Right renal cortex interstitium (tissue), 3 donors: ENCODE measurements around the gene P4HA2. TPM values are rescaled to one million over a fixed set of nuclear protein-coding genes. Genes with fewer than 3 reads are reported as not detected.

Source experiments
- DNase-seq, 3 donors: peaks; one replicate each; pipeline ENCODE4 v3.0.0-alpha.2; 2013; ENCODE audit warnings: low read depth in 3 of 3, low spot score in 2 of 3
- polyA plus RNA-seq, 3 donors: library from polyadenylated mRNA; unstranded; fragments of 120-200 nt; gene quantifications; one replicate each; pipeline ENCODE4 v1.2.1, GENCODE V29; 2013; ENCODE audit not compliant: insufficient read length in 3 of 3

Gene P4HA2
- polyA plus RNA-seq, 3 donors: 31.0 to 37.2 (median 33.1) TPM

DNA sequence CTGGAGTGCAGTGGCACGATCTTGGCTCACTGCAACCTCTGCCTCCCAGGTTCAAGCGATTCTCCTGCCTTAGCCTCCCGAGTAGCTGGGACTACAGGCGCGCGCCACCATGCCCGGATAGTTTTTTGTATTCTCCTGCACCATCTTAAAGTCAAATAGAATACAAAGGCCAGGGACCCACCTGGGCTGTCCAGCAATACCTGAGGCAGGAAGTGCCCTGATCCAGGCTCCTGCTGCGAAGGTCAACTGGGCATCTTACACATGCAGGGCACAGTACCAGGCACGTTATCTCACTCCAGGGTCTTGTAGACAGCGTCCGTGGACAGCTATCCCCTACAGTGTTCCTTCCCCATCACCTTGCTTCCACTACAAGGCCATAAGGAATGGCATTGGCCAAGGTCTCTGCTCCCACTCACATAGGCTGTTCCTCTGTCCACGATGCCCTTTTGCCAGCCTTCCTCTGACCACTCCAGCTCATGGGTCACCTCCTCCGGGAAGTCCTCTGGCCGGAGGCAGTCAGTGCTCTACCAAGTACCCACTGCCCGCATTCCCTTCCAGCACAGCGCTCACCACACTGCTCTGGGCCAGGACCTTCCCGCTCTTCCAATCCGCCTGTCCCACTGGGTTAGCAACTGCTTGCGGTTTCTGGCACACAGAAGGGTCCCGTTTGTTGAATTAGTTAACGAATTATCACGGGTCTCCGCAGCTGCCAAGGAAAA lies 978 bp downstream of the P4HA2 start:
- no peak for DNase-seq

DNA sequence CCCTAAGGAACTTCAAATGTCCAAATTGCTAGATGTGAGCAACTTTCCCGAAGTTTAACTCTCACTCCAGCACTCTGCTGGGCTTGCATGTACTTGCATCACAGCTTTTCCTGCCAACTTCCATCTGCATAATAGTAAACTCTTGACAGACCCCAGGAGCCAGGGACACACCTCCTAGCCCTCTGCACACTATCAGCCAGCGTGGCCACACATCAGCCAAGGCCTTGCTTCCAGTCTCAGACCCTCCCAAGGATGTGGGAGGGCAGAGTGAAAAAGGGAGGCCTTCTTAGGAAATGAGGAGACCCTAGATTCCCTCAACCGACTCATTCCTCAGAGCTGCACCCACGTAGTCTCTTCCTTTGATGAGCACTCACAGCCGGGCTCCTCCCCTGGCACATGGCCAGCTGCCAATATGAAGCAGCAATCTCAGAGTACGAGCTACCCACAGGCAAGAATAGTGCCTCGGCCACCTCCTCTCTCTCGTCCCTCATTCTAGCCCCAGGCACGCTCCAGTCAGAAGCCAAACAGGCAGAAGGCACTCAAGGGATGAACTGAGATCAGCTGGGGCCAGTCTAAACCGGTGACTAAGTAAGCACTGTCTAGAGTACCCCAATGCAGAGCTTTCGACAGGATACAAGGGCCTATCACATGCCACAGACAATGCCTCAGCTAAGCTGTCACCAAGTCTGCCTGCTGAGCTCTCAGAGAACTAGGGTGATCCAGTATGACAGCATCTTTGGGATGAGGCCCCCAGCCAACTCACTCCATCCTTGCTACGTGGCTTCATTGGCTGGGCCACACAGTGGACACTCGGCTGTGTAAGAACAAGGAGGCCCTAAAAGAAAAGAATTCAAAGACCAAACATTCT lies 2.3 kb downstream of the P4HA2 start:
- DNase-seq: no peak

DNA sequence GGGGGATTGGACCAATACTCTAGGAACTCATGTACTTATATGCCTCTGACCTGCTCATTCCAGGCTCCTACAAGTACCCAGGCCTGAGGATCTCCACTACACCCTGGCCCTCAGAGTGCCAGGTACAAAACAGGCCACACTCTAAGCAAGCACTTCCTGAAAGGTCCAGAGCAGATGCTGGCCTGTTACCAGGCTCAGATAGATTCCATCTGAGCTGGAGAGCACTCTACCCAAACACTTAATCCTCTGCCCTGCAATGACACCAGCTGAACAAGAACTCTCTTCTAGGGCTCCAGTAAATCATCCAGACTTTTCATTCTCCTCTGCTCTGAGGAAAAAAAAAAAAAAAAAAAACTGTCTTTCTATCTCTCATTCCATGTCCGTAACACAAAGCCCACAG lies 2.9 kb downstream of the P4HA2 start:
- no peak for DNase-seq

DNA sequence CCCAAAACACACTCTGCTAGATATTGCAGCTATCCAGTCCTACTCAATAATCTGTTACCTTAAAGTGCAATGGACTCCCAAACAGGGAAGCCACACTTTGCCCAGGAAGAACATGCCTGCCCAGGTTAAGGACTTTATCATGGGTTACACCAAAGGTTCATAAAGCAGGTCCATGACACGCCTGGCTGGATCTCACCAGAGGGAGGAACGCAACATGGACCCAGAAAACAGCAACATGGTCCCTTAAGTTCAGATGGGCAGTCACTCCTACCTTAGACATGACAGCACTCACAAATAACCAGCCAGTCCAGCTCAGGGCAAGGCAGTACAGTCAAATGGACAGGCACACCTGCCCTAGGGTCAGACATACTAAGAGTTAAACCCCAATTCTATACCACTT lies 3.8 kb downstream of the P4HA2 start:
- no peak for DNase-seq

DNA sequence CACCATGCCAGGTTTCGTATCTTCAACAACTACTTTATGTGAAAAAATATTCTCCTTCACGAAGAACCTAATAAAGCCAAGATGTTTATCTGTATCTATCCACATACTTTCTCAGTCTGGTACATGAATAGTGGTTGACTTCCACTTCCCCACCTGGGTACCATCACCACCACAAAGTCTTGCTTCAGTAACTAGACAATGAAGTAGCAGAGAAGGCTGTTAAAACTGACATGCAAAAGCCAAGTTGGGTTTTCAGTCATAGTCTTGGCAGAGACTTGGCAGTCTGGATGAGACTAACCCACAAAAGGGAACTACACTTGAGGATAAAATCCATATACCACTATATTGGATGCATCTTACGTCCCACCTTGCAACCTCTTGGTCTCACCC lies 5.0 kb downstream of the P4HA2 start:
- no peak for DNase-seq

DNA sequence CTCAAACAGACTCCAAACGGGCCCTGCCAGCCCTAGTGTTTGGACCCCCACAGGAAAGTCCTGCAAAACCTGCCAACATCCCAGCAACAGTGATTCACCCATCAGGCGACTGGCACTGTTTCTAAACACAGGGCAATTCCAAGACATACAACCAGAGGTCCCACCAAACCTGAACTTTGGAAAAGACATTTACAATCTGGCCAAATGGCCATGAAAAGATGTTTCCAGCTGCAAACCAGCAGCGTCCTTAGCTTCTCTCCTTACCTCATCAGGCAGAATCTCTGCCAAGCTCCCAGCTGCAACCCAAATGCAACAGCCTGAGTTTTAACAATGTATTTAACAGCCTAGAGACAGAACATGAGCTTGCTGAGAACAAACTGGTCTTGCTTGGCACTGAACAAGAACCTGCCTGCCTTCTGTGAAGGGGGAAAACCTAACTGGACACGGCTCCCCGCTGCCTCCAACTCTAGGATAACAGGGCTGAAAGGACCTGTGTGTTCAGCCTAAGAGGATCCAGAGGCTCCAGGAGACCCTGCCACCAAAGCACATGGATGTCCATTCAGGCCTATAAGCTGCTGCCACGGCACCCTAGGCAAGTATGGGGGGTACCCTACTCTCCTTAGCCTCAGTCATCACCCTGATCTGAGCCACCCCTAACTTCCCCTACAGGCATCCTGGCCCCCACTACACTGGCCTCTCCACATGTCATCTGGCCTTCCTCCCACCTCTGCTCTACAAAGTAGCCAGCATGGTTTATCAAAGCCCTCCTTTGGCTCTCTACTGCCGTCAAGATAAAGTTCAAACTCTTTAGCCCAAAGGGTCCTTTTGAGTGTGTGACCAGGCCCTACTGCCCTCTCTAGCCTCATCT lies 5.6 kb downstream of the P4HA2 start:
- no peak for DNase-seq

DNA sequence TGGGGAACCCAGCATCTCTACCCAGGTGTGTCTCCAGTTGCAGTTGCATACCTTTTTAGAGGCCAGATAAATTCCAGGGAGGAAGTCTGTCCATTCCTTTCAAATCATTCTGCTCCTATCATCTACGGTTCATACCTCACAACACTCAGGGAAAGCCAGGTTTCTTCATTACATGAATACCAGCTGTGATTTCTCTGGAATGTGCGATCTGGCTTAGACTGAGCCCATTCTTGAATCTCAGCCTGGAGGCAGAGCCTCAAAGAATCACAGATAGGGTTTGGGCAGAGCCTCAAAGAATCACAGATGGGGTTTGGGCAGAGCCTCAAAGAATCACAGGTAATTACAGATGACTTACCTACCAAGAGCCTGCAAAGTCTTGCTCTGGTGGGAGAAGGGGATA lies 7.2 kb downstream of the P4HA2 start:
- DNase-seq: no peak

DNA sequence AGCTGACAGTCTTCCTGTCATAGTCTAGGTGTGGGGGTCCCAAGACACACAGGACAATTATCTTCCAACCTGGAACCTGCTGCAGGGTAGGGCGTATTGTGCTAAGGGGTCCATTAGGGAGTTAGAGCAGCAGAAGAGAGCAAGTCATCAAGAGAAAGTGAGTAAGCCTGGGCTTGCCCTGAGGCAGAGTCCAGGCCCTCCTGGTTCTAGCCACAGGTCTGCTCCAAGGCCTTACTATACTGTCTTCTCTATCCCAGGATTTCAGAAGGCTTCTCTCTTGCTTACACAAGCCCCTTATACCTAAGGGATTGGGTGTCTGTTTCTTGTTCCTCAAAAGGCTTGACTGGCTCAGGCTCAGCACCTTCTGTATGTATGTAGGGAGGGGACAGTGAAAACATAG lies 7.7 kb downstream of the P4HA2 start:
- no peak for DNase-seq

DNA sequence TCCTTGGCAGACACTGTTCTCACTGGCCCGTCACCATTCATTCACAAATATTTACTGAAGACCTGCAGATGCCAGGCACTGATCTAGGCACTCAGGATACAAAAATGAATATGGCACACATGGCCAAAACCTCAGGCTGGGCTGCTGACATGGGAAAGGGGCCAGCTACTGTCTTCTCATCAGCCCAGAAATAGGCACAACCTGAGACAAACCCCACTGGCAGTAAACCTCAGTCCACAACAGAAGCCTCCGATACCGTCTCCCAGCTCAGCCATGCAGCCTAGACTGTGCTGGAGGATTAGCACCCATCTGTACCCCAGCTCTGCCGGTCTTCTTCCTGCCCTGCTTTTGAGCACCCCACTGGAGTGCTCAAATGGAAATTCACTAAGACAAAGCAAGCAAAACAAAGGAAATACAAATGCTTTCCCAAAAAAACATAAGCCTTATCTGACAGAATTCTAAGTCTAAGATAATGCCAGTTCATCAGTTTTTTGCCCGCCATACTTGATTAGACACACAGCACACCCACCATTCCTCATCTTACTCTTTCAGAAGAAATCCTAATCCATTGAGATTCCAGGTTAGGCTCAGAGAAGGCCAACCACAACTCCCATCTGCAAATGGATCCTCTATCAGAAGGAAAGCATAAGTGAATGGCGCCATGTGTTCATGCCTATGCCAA lies 8.2 kb downstream of the P4HA2 start:
- DNase-seq: no peak

DNA sequence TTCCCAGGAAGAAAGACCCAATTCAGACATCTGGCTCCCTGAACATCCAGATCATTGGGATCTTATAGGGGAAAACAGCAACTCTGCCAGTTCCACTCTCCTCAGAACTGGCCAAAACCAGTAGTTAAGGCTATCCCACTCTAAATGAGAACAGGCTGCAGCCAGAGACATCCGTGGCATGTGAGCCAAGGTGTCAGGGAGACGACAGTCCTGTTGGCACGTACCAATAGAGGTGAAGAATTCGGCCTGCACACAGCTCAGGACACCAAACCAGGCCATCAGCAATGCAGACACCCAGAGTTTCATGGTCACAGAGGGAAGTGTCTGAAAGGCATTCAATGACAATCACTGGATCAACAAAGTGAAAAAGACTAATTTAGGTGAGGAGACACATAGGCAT lies 9.3 kb downstream of the P4HA2 start:
- no peak for DNase-seq

DNA sequence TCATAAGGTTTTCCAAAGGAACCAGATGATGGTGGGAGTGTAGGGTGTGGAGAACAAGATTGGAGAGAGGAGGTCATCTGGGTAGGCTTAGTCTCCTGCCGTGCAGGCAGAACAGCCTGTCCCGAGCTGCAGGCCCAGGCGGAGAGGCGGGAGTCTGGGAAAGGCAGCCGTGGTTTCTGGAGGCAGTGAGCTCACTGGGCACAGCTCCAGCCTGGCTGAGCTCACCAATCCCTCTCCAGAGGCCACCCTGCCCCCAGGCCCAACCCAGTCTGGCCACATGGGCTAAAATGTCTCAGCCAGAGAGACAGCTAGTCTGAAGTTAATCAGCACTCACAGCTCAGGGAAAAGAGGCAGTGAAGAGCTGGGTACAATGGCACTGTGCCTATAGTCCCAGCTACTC lies 12.3 kb downstream of the P4HA2 start:
- DNase-seq: no peak

DNA sequence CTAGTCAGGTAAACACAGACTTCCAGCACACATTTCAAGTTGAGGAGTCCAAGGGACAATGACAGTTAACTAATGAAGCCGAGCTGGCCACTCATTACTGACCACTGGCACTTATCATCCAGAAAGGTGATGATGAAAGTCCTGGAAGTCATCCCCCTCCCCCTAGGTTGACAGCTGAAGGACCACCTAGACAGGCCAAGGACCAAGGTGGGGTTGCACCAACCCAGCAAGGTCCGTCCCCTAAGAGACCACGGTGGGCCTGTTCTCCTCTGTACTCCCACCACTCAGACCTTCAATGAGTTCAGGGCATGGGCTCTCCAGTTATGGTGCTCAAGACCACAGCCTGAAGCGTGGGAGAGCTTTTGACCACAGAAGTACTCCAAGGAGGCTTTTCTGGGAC lies 13.2 kb downstream of the P4HA2 start:
- no peak for DNase-seq

DNA sequence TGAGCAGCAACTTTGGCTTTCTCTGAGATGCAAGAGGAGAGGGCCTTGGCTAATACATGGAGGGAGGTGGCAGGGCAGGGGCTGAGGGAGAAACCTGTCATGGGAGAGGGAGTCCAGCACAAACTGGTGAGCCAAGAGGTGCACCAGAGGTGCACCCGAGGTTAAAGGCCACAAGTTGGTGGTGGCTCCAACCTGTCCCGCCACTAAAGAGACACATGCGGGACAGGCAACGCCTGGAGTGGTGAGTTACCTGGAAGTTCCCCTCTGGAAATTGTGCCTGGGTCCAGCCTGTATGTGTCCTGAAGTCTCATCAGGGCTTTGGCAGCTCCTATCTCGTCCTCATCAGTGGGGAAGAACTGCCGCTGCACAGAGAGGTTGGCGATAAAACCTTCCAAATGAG lies 14.0 kb downstream of the P4HA2 start:
- no peak for DNase-seq

DNA sequence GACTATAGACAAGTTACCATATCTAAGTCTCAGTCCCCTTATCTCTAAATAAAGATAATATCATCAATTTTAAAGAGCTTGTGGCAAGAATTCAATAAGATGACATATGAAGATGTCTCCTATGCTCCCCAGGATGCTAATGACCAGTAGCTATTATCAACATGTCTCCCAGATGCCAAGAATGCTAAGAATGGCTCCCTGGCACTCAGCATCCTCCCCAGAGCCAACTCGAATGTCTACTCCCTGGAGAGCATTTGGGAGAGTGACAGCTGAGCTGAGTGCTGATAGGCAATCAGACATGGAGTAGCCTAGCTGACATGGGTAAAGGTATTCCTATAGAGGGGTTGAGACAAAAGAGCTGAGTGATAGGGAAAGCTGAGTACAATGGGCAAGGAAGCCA lies 15.9 kb downstream of the P4HA2 start:
- DNase-seq: no peak

DNA sequence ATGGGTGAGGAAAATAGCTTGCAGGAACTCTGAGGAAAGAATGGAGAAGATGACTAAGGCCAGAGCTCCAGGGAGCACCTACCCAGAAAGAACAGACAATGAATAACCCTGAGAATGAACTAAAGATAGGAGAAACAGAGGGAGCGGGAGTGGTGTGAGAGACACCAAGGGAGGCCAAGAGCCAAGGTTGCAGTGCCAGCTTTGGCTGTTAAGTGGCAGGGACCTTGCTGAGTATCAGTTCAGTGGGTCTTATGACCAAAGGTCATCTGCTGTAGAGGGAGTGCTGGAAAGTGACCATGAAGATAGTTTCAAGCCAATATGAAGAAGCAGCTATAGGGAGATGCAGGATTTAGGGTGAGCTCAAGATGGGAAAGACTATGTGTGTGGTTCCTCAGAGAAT lies 16.7 kb downstream of the P4HA2 start:
- DNase-seq: no peak

DNA sequence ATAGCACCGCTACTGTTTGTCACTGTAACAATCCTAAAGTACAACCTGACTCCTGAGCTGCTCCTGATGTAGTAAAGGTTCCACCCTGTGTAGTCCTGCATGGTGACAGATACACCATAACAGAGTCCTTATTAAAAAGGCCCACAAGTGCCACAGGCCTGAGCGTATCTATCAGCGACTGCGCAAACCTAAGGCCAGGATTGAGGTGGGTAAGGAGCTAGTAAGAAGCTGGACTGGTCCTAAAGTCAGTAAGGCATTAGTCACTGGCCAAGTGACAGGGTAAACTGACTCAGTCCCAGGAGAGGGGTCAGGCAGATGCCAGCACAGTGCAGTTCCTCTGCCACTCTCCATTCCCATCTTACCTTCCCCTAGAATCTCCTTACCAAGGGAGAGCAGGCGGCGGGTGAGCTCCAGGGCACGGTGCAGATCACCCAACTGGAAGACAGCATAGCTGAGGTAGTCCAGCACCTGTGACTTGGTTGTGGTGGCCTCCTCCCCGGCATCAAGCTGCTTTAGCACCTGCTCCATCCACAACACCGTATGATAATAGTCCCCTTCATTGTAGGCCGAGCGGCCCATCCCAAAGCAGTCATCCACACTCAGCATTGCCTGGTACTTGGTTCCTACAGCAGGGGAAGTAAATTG lies 17.6 kb downstream of the P4HA2 start:
- no peak for DNase-seq

DNA sequence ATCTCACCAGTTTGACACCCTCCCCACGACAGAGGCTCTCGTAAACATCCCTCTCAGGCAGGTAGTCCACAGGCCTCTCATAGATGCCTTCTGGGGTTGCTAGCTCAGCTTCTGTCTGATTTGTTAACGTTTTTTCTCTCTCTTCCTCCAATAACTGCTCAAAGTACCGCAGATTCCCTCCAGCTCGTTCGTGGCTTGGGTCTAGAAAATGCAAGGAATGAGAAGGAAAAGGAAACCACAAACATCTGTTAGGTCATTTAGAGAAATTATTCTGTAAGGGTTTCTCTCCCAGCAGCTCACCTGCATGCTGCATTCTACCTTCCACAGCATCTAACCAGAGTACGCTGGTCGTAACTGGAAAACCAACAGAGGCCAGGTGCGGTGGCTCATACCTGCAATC lies 18.5 kb downstream of the P4HA2 start:
- DNase-seq: no peak

DNA sequence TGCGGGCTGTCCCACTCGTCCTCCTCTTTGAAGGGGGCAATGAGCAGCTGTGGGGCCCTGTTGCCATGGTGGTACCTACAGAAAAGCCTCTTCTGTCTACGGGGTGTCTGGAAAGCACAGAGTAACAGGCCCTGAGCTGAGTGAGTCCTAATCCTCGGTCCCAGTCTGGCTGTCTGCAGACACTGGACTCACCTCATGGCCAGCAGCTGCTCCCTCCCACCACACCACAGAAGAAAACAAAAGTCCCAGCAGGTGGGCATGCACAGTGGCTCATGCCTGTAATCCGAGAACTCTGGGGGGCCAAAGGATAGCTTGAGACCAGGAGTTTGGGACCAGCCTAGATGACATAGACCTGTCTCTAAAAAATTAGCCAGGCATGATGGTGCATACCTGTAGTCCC lies 19.9 kb downstream of the P4HA2 start:
- no peak for DNase-seq

DNA sequence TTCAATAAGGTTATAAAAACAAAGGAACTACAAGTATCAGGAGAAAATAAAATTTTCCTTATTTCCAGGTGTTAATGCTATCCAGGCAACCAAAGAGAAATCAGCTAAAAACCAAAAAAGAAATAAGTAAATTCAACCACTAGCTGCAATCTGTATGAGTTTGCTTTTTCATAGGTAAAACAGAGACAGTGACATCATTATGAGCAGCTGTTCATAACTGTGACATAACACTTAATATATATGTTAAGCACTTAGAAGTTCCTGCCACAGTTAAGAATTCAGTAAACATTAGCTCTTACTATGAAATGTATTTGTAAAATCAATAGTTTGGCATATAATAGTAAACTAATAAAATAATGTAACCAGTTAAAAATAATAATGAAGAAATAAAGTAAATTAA lies 20.9 kb downstream of the P4HA2 start:
- no peak for DNase-seq

DNA sequence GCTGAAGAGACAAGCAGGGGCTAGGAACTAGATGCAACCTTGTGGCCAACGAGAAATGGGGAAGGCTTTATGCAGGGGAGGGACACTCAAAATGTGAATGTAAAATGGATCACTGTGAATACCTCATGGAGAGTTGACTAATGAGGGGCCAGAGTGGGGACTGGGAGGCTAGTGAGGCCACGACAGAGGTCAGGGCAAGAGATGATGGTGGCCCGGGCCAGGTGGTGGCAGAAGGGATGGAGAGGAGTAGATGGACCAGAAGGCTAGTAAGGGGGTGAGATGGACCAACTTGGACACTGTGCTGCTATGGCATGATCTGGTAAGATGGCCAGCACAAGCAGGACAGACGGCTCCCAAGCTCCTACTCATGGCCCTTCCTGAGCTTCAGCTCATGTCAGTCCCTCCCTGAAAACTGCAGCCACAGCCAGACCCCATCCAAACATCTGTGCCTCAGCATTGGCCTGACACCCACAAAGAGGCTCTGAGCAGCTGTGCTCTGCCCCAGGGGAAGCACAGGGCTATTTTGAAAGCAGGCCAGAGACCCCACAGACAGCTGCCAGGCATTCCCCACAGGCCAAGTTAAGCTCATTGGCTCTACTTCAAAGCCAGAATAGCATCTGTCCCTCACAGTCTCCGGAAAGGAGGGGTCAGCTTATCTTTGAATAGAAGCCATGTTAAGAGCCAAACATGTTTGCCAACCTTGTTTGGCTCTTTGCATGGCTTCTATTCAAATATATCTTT lies 22.1 kb downstream of the P4HA2 start:
- no peak for DNase-seq
